A549 treated with RU486 at 1 μM for 4 hours (cell line): Measurements from ENCODE around the gene KRTAP5-3. TPM values are rescaled to one million over a fixed set of nuclear protein-coding genes. Genes with fewer than 3 reads are reported as not detected.

Source experiments
- total RNA-seq: library from RNA; stranded (reverse); fragments of 200-300 nt; extraction: Qiagen RNA extraction; gene quantifications from 5 replicates; pipeline ENCODE4 v1.2.3, GENCODE V29; 2022; ENCODE audit warnings: low read depth

Gene KRTAP5-3
- not detected in 5 replicates for total RNA-seq

DNA sequence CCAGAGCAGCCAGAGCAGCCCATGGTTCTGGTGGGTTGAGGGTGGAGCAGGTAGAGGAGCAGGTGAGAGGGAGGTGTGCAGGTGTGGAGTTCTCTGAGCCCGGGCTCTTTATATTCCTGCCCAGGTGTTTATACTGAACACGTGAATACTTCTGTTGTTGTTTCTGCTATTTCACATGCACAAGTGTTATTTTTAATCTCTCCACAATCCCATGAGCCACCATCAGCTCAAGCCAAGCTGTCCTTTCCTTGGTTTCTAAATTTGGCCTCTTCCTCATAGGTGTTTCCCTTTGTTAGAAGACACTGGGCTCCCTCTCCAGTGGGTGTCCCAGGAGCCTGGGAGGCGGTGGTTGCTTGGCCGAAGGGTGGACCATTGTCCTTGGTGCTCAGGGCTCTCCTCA lies at the start of gene KRTAP5-3:
Gene KRTAP5-3, minus strand, starts transcription at position 101 of the 400 bp plus-strand sequence. Its CDS starts 78 bp downstream, at position 23.

DNA sequence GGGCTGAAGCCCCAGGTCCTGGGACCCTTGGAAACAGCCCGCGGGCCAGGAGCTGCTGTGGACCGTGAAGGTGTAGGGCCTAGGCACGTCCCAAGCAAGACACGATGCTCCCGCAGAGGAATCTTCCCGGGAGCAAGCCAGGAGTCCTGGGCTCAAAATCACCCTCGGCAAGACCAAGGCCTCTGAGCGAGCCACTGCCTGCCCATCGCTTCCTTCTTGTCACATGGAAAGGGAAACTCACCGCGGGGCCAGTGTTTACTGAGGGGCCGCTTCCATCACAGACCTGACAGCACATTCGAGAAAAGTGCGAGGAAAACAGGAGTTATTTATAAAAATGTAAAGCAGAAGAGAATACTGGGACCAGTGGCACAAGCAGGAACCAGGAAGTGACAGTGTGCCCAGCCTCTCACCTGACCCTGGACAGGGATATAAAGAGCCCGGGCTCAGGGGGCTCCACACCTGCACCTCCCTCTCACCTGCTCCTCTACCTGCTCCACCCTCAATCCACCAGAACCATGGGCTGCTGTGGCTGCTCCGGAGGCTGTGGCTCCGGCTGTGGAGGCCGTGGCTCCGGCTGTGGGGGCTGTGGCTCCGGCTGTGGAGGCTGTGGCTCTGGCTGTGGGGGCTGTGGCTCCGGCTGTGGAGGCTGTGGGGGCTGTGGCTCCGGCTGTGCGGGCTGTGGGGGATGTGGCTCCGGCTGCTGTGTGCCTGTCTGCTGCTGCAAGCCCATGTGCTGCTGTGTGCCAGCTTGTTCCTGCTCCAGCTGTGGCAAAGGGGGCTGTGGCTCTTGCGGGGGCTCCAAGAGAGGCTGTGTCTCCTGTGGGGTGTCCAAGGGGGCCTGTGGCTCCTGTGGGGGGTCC lies 21.3 kb upstream of the KRTAP5-3 start, which contains the start of gene KRTAP5-5:
Gene KRTAP5-5, plus strand, starts transcription at position 450 of the 860 bp plus-strand sequence. Its CDS starts 66 bp downstream, at position 516.

GRCh38 chr11:1622086-1622485 lies 13.8 kb upstream of the KRTAP5-3 start, which contains the start of gene KRTAP5-4:
Gene KRTAP5-4, minus strand, starts transcription at chr11:1622138. Its CDS starts 45 bp downstream, at chr11:1622093.

DNA sequence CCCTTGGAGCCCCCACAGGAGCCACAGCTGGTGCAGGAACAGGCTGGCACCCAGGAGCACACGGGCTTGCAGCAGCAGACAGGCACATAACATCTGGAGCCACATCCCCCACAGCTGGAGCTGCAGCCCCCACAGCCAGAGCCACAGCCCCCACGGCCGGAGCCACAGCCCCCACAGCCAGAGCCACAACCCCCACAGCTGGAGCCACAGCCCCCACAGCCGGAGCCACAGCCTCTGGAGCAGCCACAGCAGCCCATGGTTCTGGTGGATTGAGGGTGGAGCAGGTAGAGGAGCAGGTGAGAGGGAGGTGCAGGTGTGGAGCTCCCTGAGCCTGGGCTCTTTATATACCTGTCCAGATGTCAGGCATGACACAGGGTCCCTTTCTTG lies 10.3 kb downstream of the KRTAP5-3 start, which contains the start of gene KRTAP5-2:
Gene KRTAP5-2, minus strand, starts transcription at position 301 of the 387 bp plus-strand sequence. Its CDS starts 44 bp downstream, at position 257.

GRCh38 chr11:1584661-1585370 lies 23.4 kb downstream of the KRTAP5-3 start, which contains the start of gene KRTAP5-1:
Gene KRTAP5-1, minus strand, starts transcription at chr11:1585283. Its CDS starts 34 bp downstream, at chr11:1585249.

GRCh38 chr11:1572197-1573076 lies 35.8 kb downstream of the KRTAP5-3 start, which contains the start of gene DUSP8:
Gene DUSP8, minus strand, starts transcription at chr11:1572271. Its CDS starts 6,445 bp downstream, at chr11:1565826.

Other genes with a start within 250 kb of the KRTAP5-3 start
- gene BRSK2, start 218.5 kb downstream of the KRTAP5-3 start, total RNA-seq = 5.1 to 8.3 TPM (median 6.4 TPM) in 5 replicates
- 33.6 to 47.2 TPM (median 39.7 TPM) in 5 replicates for gene MOB2, start 121.7 kb downstream of the KRTAP5-3 start, total RNA-seq
- 1.3 to 2.5 TPM (median 1.7 TPM) in 5 replicates for gene DUSP8, start 36.2 kb downstream of the KRTAP5-3 start, total RNA-seq
- not detected in 5 replicates for gene KRTAP5-1, start 23.2 kb downstream of the KRTAP5-3 start, total RNA-seq
- not detected in 5 replicates for gene KRTAP5-2, start 10.2 kb downstream of the KRTAP5-3 start, total RNA-seq
- gene KRTAP5-4, start 13.7 kb upstream of the KRTAP5-3 start, total RNA-seq = not detected in 5 replicates
- not detected in 5 replicates for gene KRTAP5-5, start 21.3 kb upstream of the KRTAP5-3 start, total RNA-seq
- not detected in 5 replicates for gene KRTAP5-6, start 88.7 kb upstream of the KRTAP5-3 start, total RNA-seq
- 1.0 to 1.4 TPM (median 1.1 TPM) in 5 replicates for gene IFITM10, start 142.1 kb upstream of the KRTAP5-3 start, total RNA-seq
- 329 to 529 TPM (median 476 TPM) in 5 replicates for gene CTSD, start 155.5 kb upstream of the KRTAP5-3 start, total RNA-seq
- gene SYT8, start 226.5 kb upstream of the KRTAP5-3 start, total RNA-seq = 0.12 to 1.00 TPM in 2 of 5 replicates, not detected in the others
- not detected in 5 replicates for gene TNNI2, start 230.5 kb upstream of the KRTAP5-3 start, total RNA-seq
- gene LSP1, start 244.6 kb upstream of the KRTAP5-3 start, total RNA-seq = 0.91 to 2.3 TPM (median 1.3 TPM) in 5 replicates